GM23338 (cell line): ENCODE data around the gene SPATA13. TPM values are rescaled to one million over a fixed set of nuclear protein-coding genes. Genes with fewer than 3 reads are reported as not detected.
A peak's percentile ranks its signal among the peaks of the same experiment; 100 is the strongest.

ENCODE experiments used
- ATAC-seq: fragments of 200-7000 bp; cut with Tn5 transposase; 3 replicates; pipeline ENCODE4 v1.9.1; 2020
- DNase-seq: peaks from one replicate; pipeline ENCODE4 v3.0.0-alpha.2; 2015; ENCODE audit warnings: low spot score
- H2AFZ ChIP-seq: fragments of 200-600 bp; sonication (generic); 2 replicates; pipeline ENCODE4 v1.8.0; 2016; ENCODE audit warnings: antibody characterized with exemption, mild to moderate bottlenecking, moderate library complexity
- H3F3A ChIP-seq: fragments of 200-600 bp; sonication (generic); replicated peaks from 2 replicates; pipeline ENCODE4 v1.8.0; 2017; ENCODE audit warnings: antibody characterized with exemption, mixed run types, low read depth
- H3K27ac ChIP-seq: fragments of 200-600 bp; sonication (generic); 2 replicates; pipeline ENCODE4 v1.6.1; 2016; ENCODE audit warnings: low read depth
- H3K27me3 ChIP-seq: fragments of 200-600 bp; sonication (generic); 2 replicates; pipeline ENCODE4 v1.8.0; 2016; ENCODE audit warnings: mild to moderate bottlenecking, mixed run types, moderate library complexity; ENCODE audit not compliant: insufficient read depth
- H3K36me3 ChIP-seq: fragments of 200-600 bp; sonication (generic); 2 replicates; pipeline ENCODE4 v1.8.0; 2016; ENCODE audit warnings: mild to moderate bottlenecking; ENCODE audit not compliant: insufficient read depth
- H3K4me1 ChIP-seq: fragments of 200-600 bp; sonication (generic); 2 replicates; pipeline ENCODE4 v1.8.0; 2016; ENCODE audit warnings: mild to moderate bottlenecking, moderate library complexity; ENCODE audit not compliant: insufficient read depth
- H3K4me2 ChIP-seq: fragments of 200-600 bp; sonication (generic); 2 replicates; pipeline ENCODE4 v1.7.1; 2017; ENCODE audit warnings: mixed run types
- H3K4me3 ChIP-seq: fragments of 200-600 bp; sonication (generic); 2 replicates; pipeline ENCODE4 v1.6.1; 2016; ENCODE audit warnings: mixed run types
- H3K79me2 ChIP-seq: fragments of 200-600 bp; sonication (generic); replicated peaks from 2 replicates; pipeline ENCODE4 v1.8.0; 2017; ENCODE audit warnings: mild to moderate bottlenecking; ENCODE audit not compliant: insufficient read depth
- H3K9me2 ChIP-seq: fragments of 200-600 bp; sonication (generic); 2 replicates; pipeline ENCODE4 v1.8.0; 2017; ENCODE audit not compliant: insufficient read depth
- H4K20me1 ChIP-seq: fragments of 200-600 bp; sonication (generic); replicated peaks from 2 replicates; pipeline ENCODE4 v1.8.0; 2017; ENCODE audit warnings: mild to moderate bottlenecking; ENCODE audit not compliant: insufficient read depth
- H3K27ac Mint-ChIP-seq: 2 replicates; pipeline ENCODE4 v1.8.0; 2020; ENCODE audit warnings: inconsistent platforms, mild to moderate bottlenecking, moderate library complexity, mixed read lengths
- H3K27me3 Mint-ChIP-seq: 3 replicates; pipeline ENCODE4 v1.8.0; 2022; ENCODE audit warnings: low read depth, mild to moderate bottlenecking, moderate library complexity, mixed read lengths, inconsistent platforms; ENCODE audit not compliant: insufficient read depth, poor library complexity
- H3K36me3 Mint-ChIP-seq: 3 replicates; pipeline ENCODE4 v1.8.0; 2021; ENCODE audit warnings: low read depth, mild to moderate bottlenecking, inconsistent platforms, moderate library complexity, mixed read lengths
- H3K4me1 Mint-ChIP-seq: 3 replicates; pipeline ENCODE4 v1.8.0; 2020; ENCODE audit warnings: mild to moderate bottlenecking, inconsistent platforms, mixed read lengths
- H3K4me3 Mint-ChIP-seq: 3 replicates; pipeline ENCODE4 v1.8.0; 2021; ENCODE audit warnings: moderate library complexity, mild to moderate bottlenecking, inconsistent platforms, mixed read lengths
- H3K9me3 Mint-ChIP-seq: 3 replicates; pipeline ENCODE4 v1.8.0; 2020; ENCODE audit warnings: moderate library complexity, mild to moderate bottlenecking, inconsistent platforms, mixed read lengths
- EZH2phosphoT487 ChIP-seq: fragments of 200-600 bp; sonication (generic); IDR thresholded peaks from one replicate; pipeline ENCODE4 v1.8.1; 2018; ENCODE audit warnings: antibody characterized with exemption; ENCODE audit not compliant: unreplicated experiment
- JUNB ChIP-seq: IDR thresholded peaks from one replicate; pipeline ENCODE4 v1.6.1; 2016; ENCODE audit warnings: antibody characterized with exemption; ENCODE audit not compliant: unreplicated experiment
- NANOG ChIP-seq: IDR thresholded peaks from 2 replicates; pipeline ENCODE4 v1.6.1; 2016; ENCODE audit warnings: antibody characterized with exemption, borderline replicate concordance
- POLR2AphosphoS5 ChIP-seq: IDR thresholded peaks from 2 replicates; pipeline ENCODE4 v1.6.1; 2016; ENCODE audit warnings: antibody characterized with exemption, low read depth
- STAT1 ChIP-seq: IDR thresholded peaks from one replicate; pipeline ENCODE4 v1.6.1; 2016; ENCODE audit warnings: antibody characterized with exemption; ENCODE audit not compliant: unreplicated experiment
- ZNF331 ChIP-seq: fragments of 250-450 bp; sonication (Bioruptor Pico); IDR thresholded peaks from 2 replicates; pipeline ENCODE4 v1.5.0; 2020; ENCODE audit warnings: low read depth, mild to moderate bottlenecking, moderate library complexity
- polyA plus RNA-seq: library from polyadenylated mRNA; unstranded; fragments of >200 nt; fragmentation: Nextera tagmentation; extraction: Ambion mirVana; gene quantifications from 2 replicates; pipeline ENCODE4 v1.2.1, GENCODE V29; 2016
- total RNA-seq: library from RNA; depleted of rRNA; stranded (reverse); fragments of >200 nt; shearing (Covaris generic); gene quantifications from 2 replicates; pipeline ENCODE4 v1.2.3, GENCODE V29; 2014
- TF ChIP-seq, protein P1 (sequence below): IDR thresholded peaks from 2 replicates; pipeline ENCODE4 v1.6.1; 2016; ENCODE audit warnings: antibody characterized with exemption
- TF ChIP-seq, protein P2 (sequence below): IDR thresholded peaks from one replicate; pipeline ENCODE4 v1.6.1; 2018; ENCODE audit warnings: antibody characterized with exemption; ENCODE audit not compliant: unreplicated experiment
- TF ChIP-seq, protein P3 (sequence below), 2 experiments: fragments of 200-600 bp in 1 of 2; sonication (generic) in 1 of 2; conservative IDR thresholded peaks; 2 replicates each; pipeline versions ENCODE4 v1.5.1 to v1.6.1; 2016 to 2017; ENCODE audit warnings: antibody characterized with exemption in 2 of 2, low read depth in 2 of 2, mild to moderate bottlenecking in 2 of 2, moderate library complexity in 1 of 2
- TF ChIP-seq, protein P4 (sequence below): fragments of 250-450 bp; sonication (Bioruptor Pico); IDR thresholded peaks from 2 replicates; pipeline ENCODE4 v1.5.0; 2020; ENCODE audit warnings: mild to moderate bottlenecking, moderate library complexity

Gene SPATA13
- total and polyA plus RNA-seq, 2 experiments from 2014 or later, result 11.9 to 45.7 TPM

DNA sequence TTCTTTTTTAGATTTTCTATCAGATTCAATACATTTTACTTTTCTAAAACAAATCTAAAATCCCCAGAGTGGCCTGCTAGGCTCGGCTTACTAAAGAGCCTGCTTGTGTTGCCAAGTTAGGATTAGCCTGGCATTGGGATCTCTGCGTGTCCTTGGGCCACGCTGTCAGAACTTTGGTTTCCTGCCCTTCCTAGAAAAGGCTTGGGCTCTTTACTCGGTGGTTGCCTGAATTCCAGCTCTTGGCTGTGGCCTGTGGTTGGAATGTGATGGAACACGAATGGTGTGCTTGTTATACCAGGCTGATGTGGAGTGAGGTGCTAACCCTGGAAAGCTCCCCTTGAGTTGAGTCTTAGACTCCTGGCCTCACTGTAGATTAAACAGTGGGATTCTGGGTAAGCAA lies 8.5 kb downstream of the SPATA13 start:
- peaks cover 11% of the 10 kb centered on the region for H3K4me1 ChIP-seq
- no peak for DNase-seq
- H4K20me1 ChIP-seq, result peaks cover 14% of the 10 kb centered on the region
- H3K9me2 ChIP-seq, result no peaks in the 10 kb centered on the region
- Mint-ChIP-seq H3K36me3 (peaks cover 12% of the 10 kb centered on the region), H3K4me3 (no peak overlapping the region), H3K9me3 (no peaks in the 10 kb centered on the region), H3K4me1 (peaks cover 13% of the 10 kb centered on the region), H3K27me3 (no peaks in the 10 kb centered on the region), H3K27ac (no peak overlapping the region)
- TF ChIP-seq, protein P1, sequence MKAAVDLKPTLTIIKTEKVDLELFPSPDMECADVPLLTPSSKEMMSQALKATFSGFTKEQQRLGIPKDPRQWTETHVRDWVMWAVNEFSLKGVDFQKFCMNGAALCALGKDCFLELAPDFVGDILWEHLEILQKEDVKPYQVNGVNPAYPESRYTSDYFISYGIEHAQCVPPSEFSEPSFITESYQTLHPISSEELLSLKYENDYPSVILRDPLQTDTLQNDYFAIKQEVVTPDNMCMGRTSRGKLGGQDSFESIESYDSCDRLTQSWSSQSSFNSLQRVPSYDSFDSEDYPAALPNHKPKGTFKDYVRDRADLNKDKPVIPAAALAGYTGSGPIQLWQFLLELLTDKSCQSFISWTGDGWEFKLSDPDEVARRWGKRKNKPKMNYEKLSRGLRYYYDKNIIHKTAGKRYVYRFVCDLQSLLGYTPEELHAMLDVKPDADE, result no peak
- TF ChIP-seq ZNF331 (CRISPR knock-in tag) (no peak), POLR2AphosphoS5 (no peak)
- TF ChIP-seq, protein P2, sequence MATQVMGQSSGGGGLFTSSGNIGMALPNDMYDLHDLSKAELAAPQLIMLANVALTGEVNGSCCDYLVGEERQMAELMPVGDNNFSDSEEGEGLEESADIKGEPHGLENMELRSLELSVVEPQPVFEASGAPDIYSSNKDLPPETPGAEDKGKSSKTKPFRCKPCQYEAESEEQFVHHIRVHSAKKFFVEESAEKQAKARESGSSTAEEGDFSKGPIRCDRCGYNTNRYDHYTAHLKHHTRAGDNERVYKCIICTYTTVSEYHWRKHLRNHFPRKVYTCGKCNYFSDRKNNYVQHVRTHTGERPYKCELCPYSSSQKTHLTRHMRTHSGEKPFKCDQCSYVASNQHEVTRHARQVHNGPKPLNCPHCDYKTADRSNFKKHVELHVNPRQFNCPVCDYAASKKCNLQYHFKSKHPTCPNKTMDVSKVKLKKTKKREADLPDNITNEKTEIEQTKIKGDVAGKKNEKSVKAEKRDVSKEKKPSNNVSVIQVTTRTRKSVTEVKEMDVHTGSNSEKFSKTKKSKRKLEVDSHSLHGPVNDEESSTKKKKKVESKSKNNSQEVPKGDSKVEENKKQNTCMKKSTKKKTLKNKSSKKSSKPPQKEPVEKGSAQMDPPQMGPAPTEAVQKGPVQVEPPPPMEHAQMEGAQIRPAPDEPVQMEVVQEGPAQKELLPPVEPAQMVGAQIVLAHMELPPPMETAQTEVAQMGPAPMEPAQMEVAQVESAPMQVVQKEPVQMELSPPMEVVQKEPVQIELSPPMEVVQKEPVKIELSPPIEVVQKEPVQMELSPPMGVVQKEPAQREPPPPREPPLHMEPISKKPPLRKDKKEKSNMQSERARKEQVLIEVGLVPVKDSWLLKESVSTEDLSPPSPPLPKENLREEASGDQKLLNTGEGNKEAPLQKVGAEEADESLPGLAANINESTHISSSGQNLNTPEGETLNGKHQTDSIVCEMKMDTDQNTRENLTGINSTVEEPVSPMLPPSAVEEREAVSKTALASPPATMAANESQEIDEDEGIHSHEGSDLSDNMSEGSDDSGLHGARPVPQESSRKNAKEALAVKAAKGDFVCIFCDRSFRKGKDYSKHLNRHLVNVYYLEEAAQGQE, result no peak
- H3F3A ChIP-seq, result no peaks in the 10 kb centered on the region
- no peaks in the 10 kb centered on the region; the same call in 1 of the 2 replicates for H3K36me3 ChIP-seq
- no peak; the same call in 2 of the 3 replicates for ATAC-seq
- H3K27ac ChIP-seq, result 0 out of 2 replicates have a peak overlapping the region, but pooled peaks have one; percentile 39
- H3K4me2 ChIP-seq, result no peak overlapping the region
- peaks cover 98% of the 10 kb centered on the region for H3K79me2 ChIP-seq
- no peaks in the 10 kb centered on the region for H3K27me3 ChIP-seq
- no peak overlapping the region for H2AFZ ChIP-seq
- H3K4me3 ChIP-seq, result no peak overlapping the region

DNA sequence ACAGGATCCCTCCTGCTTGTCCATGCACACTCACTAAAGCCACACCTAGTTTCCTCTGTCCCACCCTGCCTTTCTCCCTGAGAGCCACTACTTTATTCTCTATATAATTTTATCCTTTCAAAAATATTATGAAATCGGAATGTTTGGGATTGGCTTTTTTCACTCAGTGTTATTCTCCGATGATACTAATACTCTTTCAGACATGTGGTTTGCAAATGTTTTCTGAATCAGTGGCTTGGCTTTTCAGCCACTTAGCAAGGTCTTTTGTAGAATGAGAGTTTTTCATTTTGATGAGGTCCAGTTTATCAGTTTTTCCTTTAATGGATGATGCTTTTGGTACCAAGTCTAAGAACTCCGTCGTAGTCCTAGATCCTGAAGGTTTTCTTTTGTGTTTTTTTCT lies 11.6 kb downstream of the SPATA13 start:
- no peaks in the 10 kb centered on the region for H3K27me3 Mint-ChIP-seq
- peaks cover 13% of the 10 kb centered on the region; the same call in 1 of the 2 replicates for H3K4me1 ChIP-seq
- no peaks in the 10 kb centered on the region for H3K9me3 Mint-ChIP-seq
- H3K79me2 ChIP-seq, result peaks cover 98% of the 10 kb centered on the region
- no peaks in the 10 kb centered on the region for H3F3A ChIP-seq
- DNase-seq (no peak), ATAC-seq (no peak)
- H3K36me3 Mint-ChIP-seq, result peaks cover 3% of the 10 kb centered on the region
- H3K27me3 ChIP-seq, result no peaks in the 10 kb centered on the region
- no peak overlapping the region for H3K4me2 ChIP-seq
- H2AFZ ChIP-seq, result no peak overlapping the region
- no peak overlapping the region for H3K4me3 Mint-ChIP-seq
- no peak overlapping the region for H3K4me3 ChIP-seq
- H3K36me3 ChIP-seq, result no peaks in the 10 kb centered on the region; the same call in 1 of the 2 replicates
- no peaks in the 10 kb centered on the region for H3K9me2 ChIP-seq
- peaks cover 32% of the 10 kb centered on the region for H4K20me1 ChIP-seq
- H3K27ac ChIP-seq, result no peak overlapping the region
- peaks cover 17% of the 10 kb centered on the region for H3K4me1 Mint-ChIP-seq
- no peak overlapping the region for H3K27ac Mint-ChIP-seq
- TF ChIP-seq EZH2phosphoT487, result no peak
- TF ChIP-seq ZNF331 (CRISPR knock-in tag), result no peak
- TF ChIP-seq, protein P3, sequence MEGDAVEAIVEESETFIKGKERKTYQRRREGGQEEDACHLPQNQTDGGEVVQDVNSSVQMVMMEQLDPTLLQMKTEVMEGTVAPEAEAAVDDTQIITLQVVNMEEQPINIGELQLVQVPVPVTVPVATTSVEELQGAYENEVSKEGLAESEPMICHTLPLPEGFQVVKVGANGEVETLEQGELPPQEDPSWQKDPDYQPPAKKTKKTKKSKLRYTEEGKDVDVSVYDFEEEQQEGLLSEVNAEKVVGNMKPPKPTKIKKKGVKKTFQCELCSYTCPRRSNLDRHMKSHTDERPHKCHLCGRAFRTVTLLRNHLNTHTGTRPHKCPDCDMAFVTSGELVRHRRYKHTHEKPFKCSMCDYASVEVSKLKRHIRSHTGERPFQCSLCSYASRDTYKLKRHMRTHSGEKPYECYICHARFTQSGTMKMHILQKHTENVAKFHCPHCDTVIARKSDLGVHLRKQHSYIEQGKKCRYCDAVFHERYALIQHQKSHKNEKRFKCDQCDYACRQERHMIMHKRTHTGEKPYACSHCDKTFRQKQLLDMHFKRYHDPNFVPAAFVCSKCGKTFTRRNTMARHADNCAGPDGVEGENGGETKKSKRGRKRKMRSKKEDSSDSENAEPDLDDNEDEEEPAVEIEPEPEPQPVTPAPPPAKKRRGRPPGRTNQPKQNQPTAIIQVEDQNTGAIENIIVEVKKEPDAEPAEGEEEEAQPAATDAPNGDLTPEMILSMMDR (conservative IDR thresholded peaks at IDR 0.05; ENCODE audit: low read depth in 2 of 2), result no peak
- TF ChIP-seq, protein P4, sequence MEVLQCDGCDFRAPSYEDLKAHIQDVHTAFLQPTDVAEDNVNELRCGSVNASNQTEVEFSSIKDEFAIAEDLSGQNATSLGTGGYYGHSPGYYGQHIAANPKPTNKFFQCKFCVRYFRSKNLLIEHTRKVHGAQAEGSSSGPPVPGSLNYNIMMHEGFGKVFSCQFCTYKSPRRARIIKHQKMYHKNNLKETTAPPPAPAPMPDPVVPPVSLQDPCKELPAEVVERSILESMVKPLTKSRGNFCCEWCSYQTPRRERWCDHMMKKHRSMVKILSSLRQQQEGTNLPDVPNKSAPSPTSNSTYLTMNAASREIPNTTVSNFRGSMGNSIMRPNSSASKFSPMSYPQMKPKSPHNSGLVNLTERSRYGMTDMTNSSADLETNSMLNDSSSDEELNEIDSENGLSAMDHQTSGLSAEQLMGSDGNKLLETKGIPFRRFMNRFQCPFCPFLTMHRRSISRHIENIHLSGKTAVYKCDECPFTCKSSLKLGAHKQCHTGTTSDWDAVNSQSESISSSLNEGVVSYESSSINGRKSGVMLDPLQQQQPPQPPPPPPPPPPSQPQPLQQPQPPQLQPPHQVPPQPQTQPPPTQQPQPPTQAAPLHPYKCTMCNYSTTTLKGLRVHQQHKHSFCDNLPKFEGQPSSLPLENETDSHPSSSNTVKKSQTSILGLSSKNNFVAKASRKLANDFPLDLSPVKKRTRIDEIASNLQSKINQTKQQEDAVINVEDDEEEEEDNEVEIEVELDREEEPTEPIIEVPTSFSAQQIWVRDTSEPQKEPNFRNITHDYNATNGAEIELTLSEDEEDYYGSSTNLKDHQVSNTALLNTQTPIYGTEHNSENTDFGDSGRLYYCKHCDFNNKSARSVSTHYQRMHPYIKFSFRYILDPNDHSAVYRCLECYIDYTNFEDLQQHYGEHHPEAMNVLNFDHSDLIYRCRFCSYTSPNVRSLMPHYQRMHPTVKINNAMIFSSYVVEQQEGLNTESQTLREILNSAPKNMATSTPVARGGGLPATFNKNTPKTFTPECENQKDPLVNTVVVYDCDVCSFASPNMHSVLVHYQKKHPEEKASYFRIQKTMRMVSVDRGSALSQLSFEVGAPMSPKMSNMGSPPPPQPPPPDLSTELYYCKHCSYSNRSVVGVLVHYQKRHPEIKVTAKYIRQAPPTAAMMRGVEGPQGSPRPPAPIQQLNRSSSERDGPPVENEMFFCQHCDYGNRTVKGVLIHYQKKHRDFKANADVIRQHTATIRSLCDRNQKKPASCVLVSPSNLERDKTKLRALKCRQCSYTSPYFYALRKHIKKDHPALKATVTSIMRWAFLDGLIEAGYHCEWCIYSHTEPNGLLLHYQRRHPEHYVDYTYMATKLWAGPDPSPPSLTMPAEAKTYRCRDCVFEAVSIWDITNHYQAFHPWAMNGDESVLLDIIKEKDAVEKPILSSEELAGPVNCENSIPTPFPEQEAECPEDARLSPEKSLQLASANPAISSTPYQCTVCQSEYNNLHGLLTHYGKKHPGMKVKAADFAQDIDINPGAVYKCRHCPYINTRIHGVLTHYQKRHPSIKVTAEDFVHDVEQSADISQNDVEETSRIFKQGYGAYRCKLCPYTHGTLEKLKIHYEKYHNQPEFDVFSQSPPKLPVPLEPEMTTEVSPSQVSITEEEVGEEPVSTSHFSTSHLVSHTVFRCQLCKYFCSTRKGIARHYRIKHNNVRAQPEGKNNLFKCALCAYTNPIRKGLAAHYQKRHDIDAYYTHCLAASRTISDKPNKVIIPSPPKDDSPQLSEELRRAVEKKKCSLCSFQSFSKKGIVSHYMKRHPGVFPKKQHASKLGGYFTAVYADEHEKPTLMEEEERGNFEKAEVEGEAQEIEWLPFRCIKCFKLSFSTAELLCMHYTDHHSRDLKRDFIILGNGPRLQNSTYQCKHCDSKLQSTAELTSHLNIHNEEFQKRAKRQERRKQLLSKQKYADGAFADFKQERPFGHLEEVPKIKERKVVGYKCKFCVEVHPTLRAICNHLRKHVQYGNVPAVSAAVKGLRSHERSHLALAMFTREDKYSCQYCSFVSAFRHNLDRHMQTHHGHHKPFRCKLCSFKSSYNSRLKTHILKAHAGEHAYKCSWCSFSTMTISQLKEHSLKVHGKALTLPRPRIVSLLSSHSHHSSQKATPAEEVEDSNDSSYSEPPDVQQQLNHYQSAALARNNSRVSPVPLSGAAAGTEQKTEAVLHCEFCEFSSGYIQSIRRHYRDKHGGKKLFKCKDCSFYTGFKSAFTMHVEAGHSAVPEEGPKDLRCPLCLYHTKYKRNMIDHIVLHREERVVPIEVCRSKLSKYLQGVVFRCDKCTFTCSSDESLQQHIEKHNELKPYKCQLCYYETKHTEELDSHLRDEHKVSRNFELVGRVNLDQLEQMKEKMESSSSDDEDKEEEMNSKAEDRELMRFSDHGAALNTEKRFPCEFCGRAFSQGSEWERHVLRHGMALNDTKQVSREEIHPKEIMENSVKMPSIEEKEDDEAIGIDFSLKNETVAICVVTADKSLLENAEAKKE, result no peak
- no peak for TF ChIP-seq NANOG
- no peak for TF ChIP-seq STAT1
- no peak for TF ChIP-seq JUNB
